K562 treated with DMSO at 1 percent for 48 hours (cell line): ENCODE results near the gene DEXI. TPM values are rescaled to one million over a fixed set of nuclear protein-coding genes. Genes with fewer than 3 reads are reported as not detected.

Source experiments
- total RNA-seq: library from RNA; unstranded; fragments of 300-600 nt; gene quantifications from 2 replicates; pipeline ENCODE4 v1.2.3, GENCODE V29; 2022; ENCODE audit warnings: low replicate concordance; ENCODE audit errors: extremely low read depth

Gene DEXI
- not detected in 2 replicates for total RNA-seq

GRCh38 chr16:10942352-10943063, at the start of gene DEXI:
DEXI (minus strand) TSS chr16:10942468; CDS start chr16:10942005, 463 bp downstream.

GRCh38 chr16:10944249-10945064, 2.2 kb upstream of the DEXI start, which contains the start of gene CLEC16A:
CLEC16A (plus strand) TSS chr16:10944564; CDS start chr16:10944718, 154 bp downstream.

Other genes starting within 250 kb of the DEXI start
- gene TEKT5, start 247.5 kb downstream of the DEXI start, total RNA-seq = not detected in 2 replicates
- not detected in 2 replicates for gene NUBP1, start 198.6 kb downstream of the DEXI start, total RNA-seq
- not detected in 2 replicates for gene TVP23A, start 123.7 kb downstream of the DEXI start, total RNA-seq
- not detected in 2 replicates for gene CIITA, start 65.3 kb downstream of the DEXI start, total RNA-seq
- gene CLEC16A, start 2.1 kb upstream of the DEXI start, total RNA-seq = not detected in 2 replicates